ENCODE results near the gene ATP8B1.

ATP8B1 gene

DNA sequence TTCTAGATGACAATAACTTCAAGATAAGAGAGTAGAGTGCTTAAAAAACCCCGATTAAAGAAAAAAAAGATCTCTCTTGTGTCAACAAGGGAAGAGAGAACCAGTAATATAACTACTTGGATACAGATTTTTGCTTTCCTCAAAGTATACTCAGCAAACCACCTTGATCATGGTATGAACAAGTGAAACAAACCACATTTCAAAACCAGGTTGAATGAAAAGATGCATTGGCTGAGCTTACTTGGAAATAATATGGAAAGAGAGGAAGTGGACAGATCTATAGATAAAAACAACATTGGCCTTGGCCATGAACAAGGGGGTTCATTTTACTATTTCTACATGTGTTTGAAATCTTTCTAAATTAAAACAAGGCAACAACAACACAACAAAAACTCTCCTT, 50.1 kb downstream of the ATP8B1 start:
- TF ChIP-seq TEAD4 (IDR thresholded peaks at IDR 0.05) (no peak), CEBPB (IDR thresholded peaks at IDR 0.05) (no peak)

GRCh38 chr18:57749604-57749970, 53.5 kb downstream of the ATP8B1 start:
- TF ChIP-seq CREB1 (IDR thresholded peaks at IDR 0.05; ENCODE audit: low read depth) (no peak), NFIC (IDR thresholded peaks at IDR 0.05) (no peak), EGR1 (IDR thresholded peaks at IDR 0.05) (no peak), RAD21 (IDR thresholded peaks at IDR 0.05; ENCODE audit: low read depth) (no peak), TEAD4 (IDR thresholded peaks at IDR 0.05) (no peak), ZBTB7A (IDR thresholded peaks at IDR 0.05; ENCODE audit: low read depth) (no peak), YY1 (IDR thresholded peaks at IDR 0.05; ENCODE audit: low read depth) (no peak), FOXM1 (IDR thresholded peaks at IDR 0.05; ENCODE audit: borderline replicate concordance, low read depth) (no peak)

DNA sequence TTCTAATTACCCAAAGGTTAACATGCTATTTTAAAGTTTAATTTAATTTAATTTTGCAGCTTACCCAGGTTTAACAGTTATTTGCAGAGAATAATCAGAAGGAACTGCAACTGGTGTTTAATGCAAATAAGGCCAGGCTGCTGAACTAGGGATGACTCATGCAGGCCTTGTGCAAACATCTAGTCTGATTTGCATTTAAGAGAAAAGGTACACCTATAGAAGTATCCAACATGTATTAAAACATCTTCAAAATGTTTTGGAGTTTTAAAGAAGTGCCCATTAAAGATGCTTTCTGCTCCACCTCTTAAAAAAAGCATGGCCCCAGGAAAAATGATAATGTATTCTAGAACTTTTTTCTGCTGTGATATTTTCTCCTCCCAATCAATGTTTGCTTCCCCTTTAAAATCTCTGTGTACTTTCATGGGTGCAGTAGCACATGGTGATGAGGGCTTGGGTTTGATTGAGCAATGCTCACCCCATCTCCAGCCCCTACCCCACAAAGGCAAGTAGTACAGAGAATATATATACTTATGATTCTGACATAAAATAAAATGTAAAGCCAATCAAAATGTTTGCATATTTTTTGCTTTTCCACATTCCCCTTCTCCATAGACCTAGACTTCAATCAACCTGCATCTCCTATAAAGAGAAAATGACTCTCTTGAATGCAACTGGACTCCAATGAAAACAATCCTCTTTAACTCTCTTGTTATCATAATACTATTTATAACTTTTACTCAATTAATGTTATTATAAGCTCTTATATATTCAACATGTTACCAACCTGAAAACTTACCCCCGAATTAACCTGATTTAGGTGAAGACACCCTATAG, 54.1 kb downstream of the ATP8B1 start:
- no peak for TF ChIP-seq USF1 (IDR thresholded peaks at IDR 0.05)
- peak; percentile 62; the same call in 1 of the 2 replicates for TF ChIP-seq CEBPB (IDR thresholded peaks at IDR 0.05)
- peak; percentile 49; the same call in 1 of the 2 replicates for TF ChIP-seq MAX (IDR thresholded peaks at IDR 0.05)

- TF ChIP-seq TCF12 (IDR thresholded peaks at IDR 0.05; ENCODE audit: low read depth) (no peak), TEAD4 (IDR thresholded peaks at IDR 0.05) (no peak), NFIC (IDR thresholded peaks at IDR 0.05) (no peak), RAD21 (IDR thresholded peaks at IDR 0.05; ENCODE audit: low read depth) (no peak), ZBTB7A (IDR thresholded peaks at IDR 0.05; ENCODE audit: low read depth) (no peak)
- TF ChIP-seq, protein P1, sequence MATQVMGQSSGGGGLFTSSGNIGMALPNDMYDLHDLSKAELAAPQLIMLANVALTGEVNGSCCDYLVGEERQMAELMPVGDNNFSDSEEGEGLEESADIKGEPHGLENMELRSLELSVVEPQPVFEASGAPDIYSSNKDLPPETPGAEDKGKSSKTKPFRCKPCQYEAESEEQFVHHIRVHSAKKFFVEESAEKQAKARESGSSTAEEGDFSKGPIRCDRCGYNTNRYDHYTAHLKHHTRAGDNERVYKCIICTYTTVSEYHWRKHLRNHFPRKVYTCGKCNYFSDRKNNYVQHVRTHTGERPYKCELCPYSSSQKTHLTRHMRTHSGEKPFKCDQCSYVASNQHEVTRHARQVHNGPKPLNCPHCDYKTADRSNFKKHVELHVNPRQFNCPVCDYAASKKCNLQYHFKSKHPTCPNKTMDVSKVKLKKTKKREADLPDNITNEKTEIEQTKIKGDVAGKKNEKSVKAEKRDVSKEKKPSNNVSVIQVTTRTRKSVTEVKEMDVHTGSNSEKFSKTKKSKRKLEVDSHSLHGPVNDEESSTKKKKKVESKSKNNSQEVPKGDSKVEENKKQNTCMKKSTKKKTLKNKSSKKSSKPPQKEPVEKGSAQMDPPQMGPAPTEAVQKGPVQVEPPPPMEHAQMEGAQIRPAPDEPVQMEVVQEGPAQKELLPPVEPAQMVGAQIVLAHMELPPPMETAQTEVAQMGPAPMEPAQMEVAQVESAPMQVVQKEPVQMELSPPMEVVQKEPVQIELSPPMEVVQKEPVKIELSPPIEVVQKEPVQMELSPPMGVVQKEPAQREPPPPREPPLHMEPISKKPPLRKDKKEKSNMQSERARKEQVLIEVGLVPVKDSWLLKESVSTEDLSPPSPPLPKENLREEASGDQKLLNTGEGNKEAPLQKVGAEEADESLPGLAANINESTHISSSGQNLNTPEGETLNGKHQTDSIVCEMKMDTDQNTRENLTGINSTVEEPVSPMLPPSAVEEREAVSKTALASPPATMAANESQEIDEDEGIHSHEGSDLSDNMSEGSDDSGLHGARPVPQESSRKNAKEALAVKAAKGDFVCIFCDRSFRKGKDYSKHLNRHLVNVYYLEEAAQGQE (IDR thresholded peaks at IDR 0.05; ENCODE audit: low read depth): no peak
Observed at GRCh38 chr18:57747809-57748680, 55.1 kb downstream of the ATP8B1 start.

DNA sequence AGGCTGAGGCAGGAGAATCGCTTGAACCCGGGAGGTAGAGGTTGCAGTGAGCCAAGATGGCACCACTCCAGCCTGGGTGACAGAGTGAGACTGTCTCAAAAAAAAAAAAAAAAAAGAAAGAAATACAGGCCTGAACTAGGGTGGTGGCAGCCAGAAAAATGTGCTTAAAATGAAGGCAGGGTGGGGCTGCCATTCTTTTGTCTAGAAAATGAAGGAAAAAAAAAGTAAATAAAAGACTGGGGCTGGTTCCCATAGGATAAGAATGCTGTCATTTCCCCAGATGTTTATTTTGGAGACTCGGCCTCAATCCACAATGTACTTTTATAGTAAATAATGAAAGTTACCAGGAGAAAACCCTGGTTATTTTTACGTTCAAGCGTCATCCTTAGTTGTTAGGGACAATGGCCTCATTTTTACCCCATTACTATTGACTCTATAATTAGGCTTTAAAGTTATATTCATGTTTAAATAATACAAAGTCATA, 58.9 kb downstream of the ATP8B1 start:
- TF ChIP-seq MAX (IDR thresholded peaks at IDR 0.05) (no peak), TAF1 (IDR thresholded peaks at IDR 0.05; ENCODE audit: low read depth) (no peak), YY1 (IDR thresholded peaks at IDR 0.05; ENCODE audit: low read depth) (no peak), RAD21 (IDR thresholded peaks at IDR 0.05; ENCODE audit: low read depth) (no peak), FOXM1 (IDR thresholded peaks at IDR 0.05; ENCODE audit: borderline replicate concordance, low read depth) (no peak), TCF12 (IDR thresholded peaks at IDR 0.05; ENCODE audit: low read depth) (no peak), NFIC (IDR thresholded peaks at IDR 0.05) (no peak), USF1 (IDR thresholded peaks at IDR 0.05) (no peak), EGR1 (IDR thresholded peaks at IDR 0.05) (no peak)
- TF ChIP-seq, protein P1 (IDR thresholded peaks at IDR 0.05; ENCODE audit: low read depth): no peak

GRCh38 chr18:57743008-57743407, 60.1 kb downstream of the ATP8B1 start:
- TF ChIP-seq CREB1 (IDR thresholded peaks at IDR 0.05; ENCODE audit: low read depth): no peak
- no peak for TF ChIP-seq TAF1 (IDR thresholded peaks at IDR 0.05; ENCODE audit: low read depth)
- no peak for TF ChIP-seq EP300 (IDR thresholded peaks at IDR 0.05; ENCODE audit: borderline replicate concordance)
- no peak for TF ChIP-seq FOXM1 (IDR thresholded peaks at IDR 0.05; ENCODE audit: borderline replicate concordance, low read depth)
- TF ChIP-seq EGR1 (IDR thresholded peaks at IDR 0.05): no peak
- TF ChIP-seq, protein P1 (IDR thresholded peaks at IDR 0.05; ENCODE audit: low read depth): no peak
- no peak for TF ChIP-seq CEBPB (IDR thresholded peaks at IDR 0.05)
- no peak for TF ChIP-seq YY1 (IDR thresholded peaks at IDR 0.05; ENCODE audit: low read depth)

All from Ishikawa (cell line).